NCI-H82 treated with DMSO at 0.1 percent for 48 hours (cell line): ENCODE data around the gene C12orf57.

ENCODE experiments used
- DNase-seq: peaks from one replicate; lab custom pipeline; 2025; ENCODE audit not compliant: unreplicated experiment; lab: John Stamatoyannopoulos, UW

Gene C12orf57

DNA sequence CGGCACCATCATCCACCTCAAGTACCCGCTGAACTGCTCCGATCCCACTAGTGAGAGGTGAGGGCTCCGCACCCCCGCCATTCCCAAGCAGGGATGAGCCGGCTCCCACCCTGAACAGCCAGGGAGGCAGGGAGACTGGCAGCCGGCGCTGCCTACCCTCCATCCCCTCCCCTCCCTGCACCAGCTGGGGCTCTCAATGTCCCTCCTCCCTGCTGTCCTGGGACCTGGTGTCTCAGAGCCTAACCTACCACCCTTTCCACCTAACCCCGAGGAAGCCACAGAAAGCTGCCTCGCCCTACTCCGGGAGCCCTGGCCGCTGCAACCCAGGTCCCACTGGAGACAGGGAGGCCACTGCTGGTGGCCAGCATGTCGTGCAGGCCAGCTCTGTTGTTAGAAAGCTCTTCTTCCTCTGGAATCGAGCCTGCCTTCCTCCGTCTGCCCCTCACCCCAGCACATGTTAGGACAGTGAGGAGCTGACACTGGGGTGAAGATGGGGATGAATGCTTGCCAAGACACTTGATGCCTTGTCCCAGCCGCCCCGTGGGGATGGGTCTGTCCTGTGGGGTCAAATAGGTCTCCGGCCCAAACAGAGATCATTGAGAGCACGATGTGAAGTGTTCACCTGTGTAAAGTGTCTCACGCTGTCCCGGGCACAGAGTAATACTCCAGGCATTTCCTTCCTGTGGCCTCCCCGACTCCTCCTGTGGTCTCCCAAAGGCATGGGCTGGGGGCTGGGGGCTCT is 8.5 kb downstream of the C12orf57 start:
- DNase-seq = no peak

DNA sequence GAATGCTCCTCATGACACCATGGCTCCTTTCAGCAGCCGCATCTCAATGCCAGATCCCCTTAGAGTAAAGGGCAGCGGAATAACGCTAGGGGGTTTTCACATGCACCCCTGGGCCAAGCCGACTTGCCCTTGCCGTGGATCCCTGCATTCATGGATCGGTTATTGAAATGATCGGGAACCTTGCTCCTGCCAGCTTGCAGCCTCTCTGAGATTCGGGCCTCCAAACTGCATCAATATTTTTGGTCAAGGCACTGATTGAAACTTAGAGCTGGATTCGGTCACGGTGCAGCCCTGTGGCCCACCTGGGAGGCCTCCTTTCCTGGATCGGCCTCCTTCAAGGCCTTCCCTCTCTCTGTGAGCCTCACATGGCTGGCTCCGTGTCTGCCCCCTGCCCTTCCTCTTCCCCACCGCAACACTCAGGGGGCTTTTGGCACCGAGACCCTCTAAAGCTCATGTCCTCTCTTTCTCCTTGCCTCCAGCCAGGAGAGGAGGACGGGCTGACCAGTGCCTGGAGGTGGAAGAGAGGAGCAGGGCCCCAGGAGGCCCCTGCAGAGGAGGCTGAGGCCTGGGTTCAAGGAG is 9.1 kb downstream of the C12orf57 start:
- no peak for DNase-seq

DNA sequence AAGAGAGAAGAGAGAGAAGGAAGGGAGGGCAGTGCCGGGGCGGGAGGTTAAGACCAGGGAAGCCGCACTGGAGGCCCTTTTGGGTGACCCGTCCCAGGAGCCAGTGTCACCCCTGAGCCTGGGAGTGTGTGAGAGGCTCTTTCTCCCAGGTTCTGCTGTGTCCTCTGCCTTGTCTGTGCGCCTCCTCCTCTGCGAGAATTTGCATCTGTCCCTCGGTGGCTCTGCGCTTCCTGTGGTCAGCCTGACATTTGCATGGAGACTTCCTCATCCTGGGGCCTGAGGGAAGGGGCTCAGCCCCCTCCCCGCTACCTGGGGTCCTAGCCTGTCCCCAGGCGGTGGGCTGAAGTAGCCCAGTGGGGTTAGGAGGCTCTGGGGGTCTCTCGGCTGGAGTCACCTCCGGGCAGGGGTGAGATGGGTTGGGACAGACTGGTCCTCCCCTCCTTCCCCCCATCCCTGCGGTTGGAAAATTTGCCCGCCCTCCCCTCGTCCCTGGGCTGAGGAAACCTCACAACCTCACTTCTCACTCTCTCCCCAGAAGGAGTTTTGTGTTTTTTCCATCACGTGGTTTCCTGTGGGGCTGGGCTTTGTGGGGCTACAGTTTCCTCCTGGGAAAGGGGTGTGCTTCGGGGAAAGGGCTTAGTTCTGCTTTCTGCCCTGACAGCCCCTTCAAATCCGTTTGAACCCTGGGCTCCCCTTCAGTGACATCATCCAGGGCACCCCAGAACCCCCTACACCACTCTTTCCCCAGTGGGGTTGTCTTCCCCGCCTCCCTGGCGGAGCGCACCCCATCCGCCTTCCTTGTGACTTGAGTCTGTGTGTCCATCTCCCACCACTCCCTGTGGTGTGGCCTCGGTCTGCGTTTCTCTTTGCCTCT is 9.9 kb downstream of the C12orf57 start:
- no peak for DNase-seq

GRCh38 chr12:6954316-6955107 is 10.7 kb downstream of the C12orf57 start:
- no peak for DNase-seq

- no peak for DNase-seq
These were observed 11.5 kb downstream of the C12orf57 start for GRCh38 chr12:6955108-6956020.

DNA sequence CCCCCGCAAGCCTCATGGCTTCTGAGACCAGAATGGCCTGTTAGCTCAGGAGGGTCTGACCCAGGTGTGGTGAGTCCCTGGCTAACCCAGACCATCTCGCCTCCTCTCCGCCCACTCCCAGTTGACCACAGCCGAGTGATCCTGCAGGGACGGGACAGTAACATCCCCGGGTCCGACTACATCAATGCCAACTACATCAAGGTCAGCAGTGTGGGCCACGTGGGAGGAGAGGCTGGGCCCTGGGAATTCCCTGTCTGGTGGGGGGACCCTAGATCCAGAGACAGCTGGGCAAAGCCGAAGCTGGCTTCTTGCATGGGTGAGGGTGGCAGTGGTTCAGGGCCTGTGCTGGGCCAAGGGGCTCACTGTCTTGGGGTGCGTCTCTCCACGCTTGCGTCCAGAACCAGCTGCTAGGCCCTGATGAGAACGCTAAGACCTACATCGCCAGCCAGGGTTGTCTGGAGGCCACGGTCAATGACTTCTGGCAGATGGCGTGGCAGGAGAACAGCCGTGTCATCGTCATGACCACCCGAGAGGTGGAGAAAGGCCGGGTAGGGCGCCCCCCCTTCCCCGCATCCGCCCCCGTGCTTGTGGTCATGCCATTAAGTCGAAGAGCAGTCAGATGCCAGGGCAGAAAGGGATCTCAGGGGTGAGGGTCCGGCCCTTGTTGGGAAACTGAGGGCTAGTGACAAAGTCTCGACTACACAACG is 12.4 kb downstream of the C12orf57 start:
- DNase-seq = no peak

- no peak for DNase-seq
These were observed 13.4 kb downstream of the C12orf57 start for GRCh38 chr12:6957151-6957701.

DNA sequence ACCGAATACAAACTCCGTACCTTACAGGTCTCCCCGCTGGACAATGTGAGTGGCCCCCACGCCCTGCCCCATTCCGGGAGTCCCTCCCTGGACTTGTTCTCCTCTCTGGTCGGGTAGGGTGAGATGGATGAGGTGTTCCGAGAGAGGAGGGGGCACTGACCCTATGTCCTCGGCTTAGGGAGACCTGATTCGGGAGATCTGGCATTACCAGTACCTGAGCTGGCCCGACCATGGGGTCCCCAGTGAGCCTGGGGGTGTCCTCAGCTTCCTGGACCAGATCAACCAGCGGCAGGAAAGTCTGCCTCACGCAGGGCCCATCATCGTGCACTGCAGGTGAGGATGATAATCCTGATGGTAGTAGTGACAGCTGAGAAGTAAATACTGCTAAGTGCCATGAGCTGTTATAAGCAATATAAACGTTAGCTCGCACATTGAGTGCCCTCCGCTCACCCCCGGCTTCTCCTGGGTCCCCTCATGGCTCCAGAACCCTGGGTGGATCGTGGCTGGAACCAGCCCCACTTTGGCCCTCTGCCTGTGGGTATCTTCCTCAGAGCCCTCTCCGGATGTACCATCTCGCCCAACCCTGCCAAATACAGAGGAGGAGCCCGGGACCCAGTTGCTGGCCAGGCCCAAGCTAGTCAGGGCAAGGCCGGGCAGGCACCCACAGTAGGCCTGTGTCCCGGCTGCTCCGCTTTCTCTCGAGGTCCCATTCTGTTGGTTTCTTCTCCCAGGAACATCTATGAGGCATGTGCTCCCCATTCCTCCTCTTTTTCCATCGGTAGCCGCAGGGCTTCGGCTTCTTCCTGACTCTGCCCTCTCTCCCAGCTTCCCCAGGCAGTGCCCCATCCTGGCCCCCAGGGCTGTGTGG is 14.2 kb downstream of the C12orf57 start:
- DNase-seq = no peak

DNA sequence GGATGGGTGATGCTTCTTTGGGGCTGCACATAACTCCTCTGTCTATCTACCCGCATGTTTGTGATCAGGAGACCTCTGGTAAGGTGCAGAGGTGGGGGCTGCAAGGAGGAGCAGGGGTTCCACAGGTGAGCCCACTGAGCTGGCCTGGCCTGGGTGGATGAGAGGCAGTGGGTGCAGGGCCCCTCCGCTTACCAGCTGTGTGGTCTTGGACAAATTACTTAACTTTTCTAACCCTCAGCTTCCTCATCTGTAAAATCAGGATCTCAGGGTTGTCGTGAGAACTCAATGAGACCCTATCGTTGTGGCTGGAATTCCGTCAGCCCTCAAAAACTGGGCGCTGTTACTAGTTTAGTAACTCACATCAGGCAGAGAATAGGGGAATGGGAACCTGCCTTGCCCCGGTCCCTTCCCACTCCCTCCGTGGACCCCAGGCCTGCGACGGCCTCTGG is 14.8 kb downstream of the C12orf57 start:
- DNase-seq = no peak

DNA sequence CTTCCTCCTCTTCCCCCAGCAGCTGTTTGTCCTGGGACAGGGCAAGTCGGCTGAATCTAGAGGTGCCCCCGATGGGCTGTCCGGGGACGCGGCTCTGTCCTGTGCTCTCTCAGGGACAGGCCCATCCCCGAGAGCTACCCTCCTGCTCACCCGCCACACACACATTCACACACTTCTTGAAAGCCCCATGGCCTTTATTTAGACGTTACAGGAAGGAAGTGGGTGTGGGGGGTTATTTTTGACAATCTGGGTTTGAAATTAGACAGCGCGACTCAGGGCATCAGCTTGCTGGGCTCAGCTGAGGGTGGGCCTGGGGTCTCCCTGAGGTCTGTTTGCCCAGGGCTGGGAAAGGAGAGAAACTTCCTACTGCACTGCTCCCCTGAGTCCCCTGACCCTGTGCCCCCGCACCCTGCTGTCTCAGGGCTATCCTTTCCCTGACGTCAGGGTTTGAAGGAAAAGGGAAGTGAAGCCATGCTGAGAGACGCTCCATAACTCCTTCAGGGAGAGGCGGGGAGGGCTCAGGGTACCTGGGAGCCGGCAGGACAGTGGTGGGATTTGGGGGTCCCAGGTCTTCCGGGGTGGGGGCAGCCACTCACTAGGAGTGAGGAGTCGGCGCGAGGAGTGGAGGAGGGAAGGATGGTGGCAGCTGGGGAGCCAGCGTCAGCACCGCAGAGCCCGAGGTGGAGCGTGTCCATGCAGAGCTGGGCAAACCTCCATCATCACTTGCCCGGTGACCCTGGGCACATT is 15.4 kb downstream of the C12orf57 start:
- DNase-seq = no peak

- no peak for DNase-seq
These were observed 16.2 kb downstream of the C12orf57 start for GRCh38 chr12:6959805-6960592.

DNA sequence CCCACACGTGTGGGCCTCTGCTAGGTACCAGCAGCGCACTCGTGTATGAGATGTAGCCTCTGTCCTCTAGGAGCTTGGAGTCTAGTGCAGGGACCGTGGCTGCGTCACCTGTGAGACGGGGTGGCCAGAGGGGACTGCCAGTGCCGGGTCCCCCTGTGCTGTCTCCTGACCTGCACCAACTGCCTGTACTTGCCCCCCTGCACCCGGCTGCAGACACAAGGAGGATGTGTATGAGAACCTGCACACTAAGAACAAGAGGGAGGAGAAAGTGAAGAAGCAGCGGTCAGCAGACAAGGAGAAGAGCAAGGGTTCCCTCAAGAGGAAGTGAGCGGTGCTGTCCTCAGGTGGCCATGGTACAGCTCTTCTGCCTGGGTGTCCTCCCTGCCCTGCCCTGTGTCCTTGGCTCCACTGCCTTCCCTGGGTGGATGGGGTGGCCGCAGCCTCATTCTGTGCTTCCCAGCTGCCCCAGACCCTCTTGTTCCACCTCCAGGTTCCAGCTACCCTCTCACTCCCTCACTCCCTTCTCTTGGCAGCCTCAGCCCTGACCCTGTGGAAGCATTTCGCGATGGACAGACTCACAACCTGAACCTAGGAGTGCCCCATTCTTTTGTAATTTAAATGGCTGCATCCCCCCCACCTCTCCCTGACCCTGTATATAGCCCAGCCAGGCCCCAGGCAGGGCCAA is 16.9 kb downstream of the C12orf57 start:
- no peak for DNase-seq

DNA sequence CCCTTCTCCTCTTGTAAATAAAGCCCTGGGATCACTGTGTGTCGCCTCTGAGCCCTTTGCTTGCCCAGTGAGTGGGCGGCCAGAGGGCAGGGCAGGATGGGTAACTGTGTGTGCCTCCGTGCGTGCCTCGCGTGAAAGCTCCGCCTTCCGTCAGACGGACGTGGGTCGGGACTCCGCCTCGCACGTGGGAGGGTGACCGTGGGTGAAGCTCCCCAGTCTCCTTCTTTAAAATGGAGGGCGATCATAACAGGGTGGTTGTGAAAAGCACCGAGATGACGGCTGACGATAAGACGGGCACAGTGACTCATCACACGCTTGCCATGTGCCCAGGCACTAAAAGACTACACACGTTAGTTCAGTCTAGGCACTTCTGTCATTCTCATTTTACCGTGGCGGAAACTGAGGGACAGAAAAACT is 17.5 kb downstream of the C12orf57 start:
- no peak for DNase-seq

- DNase-seq = peak; percentile 45
These were observed 18.0 kb downstream of the C12orf57 start for GRCh38 chr12:6961695-6962284.

DNA sequence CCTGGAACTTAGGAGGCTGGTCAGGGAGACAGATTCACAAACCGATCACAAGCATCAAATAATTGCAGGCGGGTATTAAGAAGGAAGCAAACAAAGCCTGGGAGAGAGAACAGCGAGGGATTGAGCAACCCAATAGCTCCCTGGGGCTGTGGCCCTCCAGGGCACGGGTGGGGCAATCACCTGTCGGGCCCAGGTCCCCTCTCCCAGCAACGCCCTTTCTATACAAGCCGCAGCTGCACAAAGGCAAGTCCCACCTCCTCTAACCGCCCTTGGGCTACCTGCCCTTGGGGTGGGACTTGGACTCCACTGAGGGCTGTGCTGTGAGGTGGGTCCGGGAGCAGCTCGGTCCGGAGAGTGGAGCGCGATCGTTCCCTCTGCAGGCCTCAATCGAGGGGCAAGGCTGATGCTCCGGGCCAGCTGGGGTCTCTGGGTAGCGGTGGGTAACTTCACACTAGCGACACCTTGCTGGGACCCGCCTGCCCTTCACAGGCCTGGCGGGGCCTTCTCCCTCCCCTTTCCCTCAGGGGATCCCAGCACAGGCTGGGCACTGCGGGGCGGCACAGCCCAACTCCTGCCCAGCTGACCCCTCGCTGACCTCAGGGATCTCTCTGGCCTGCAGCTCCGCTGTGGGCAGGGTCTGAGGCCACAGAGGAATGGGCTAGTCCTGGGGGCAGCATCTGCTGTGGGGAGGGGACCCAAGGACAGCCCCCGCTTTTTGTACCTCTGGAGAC is 18.6 kb downstream of the C12orf57 start:
- no peak for DNase-seq
